Astrocyte (in vitro differentiated cells and primary cell): ENCODE results near the gene OR52E8. TPM values are rescaled to one million over a fixed set of nuclear protein-coding genes. Genes with fewer than 3 reads are reported as not detected.

Source experiments
- DNase-seq: peaks from one replicate; pipeline ENCODE4 v3.0.0-alpha.2; 2010; ENCODE audit warnings: low read depth
- FAIRE-seq: peaks from 2 replicates; lab custom pipeline; 2011; peaks lifted over from hg19 to GRCh38; lab: Jason Lieb, UNC
- H2AFZ ChIP-seq: 2 replicates; pipeline ENCODE4 v1.6.0; 2012; ENCODE audit warnings: low read depth, low read length, inconsistent platforms
- H3K27ac ChIP-seq: 2 replicates; pipeline ENCODE4 v1.5.1; 2011; ENCODE audit warnings: low read depth, low read length, inconsistent platforms
- H3K27me3 ChIP-seq: 2 replicates; pipeline ENCODE4 v1.6.0; 2011; ENCODE audit warnings: low read length, inconsistent platforms; ENCODE audit not compliant: insufficient read depth
- H3K36me3 ChIP-seq: 2 replicates; pipeline ENCODE4 v1.5.1; 2011; ENCODE audit warnings: low read length, inconsistent platforms; ENCODE audit not compliant: insufficient read depth
- H3K4me1 ChIP-seq: 2 replicates; pipeline ENCODE4 v1.5.1; 2011; ENCODE audit warnings: low read length, inconsistent platforms; ENCODE audit not compliant: insufficient read depth
- H3K4me2 ChIP-seq: 2 replicates; pipeline ENCODE4 v1.6.0; 2012; ENCODE audit warnings: low read length, inconsistent platforms
- H3K4me3 ChIP-seq: 2 replicates; pipeline ENCODE4 v1.5.1; 2011; ENCODE audit warnings: low read depth, mild to moderate bottlenecking, low read length, inconsistent platforms; ENCODE audit not compliant: insufficient read depth
- H3K79me2 ChIP-seq: 2 replicates; pipeline ENCODE4 v1.6.0; 2012; ENCODE audit warnings: mild to moderate bottlenecking, low read length, inconsistent platforms; ENCODE audit not compliant: insufficient read depth
- H3K9ac ChIP-seq: 2 replicates; pipeline ENCODE4 v1.6.0; 2012; ENCODE audit warnings: mild to moderate bottlenecking, low read length, inconsistent platforms
- H3K9me3 ChIP-seq: 2 replicates; pipeline ENCODE4 v1.5.1; 2012; ENCODE audit warnings: low read depth, mild to moderate bottlenecking, low read length, inconsistent platforms; ENCODE audit not compliant: insufficient read depth
- H4K20me1 ChIP-seq: 2 replicates; pipeline ENCODE4 v1.6.0; 2012; ENCODE audit warnings: low read length, inconsistent platforms; ENCODE audit not compliant: insufficient read depth
- H3K27ac Mint-ChIP-seq: one replicate; pipeline ENCODE4 v1.8.0; 2021; ENCODE audit warnings: mild to moderate bottlenecking, mixed read lengths; ENCODE audit not compliant: unreplicated experiment
- H3K27me3 Mint-ChIP-seq: one replicate; pipeline ENCODE4 v1.8.0; 2021; ENCODE audit warnings: low read depth, mixed read lengths; ENCODE audit not compliant: unreplicated experiment
- H3K36me3 Mint-ChIP-seq: one replicate; pipeline ENCODE4 v1.8.0; 2021; ENCODE audit warnings: low read depth, mixed read lengths; ENCODE audit not compliant: unreplicated experiment
- H3K4me1 Mint-ChIP-seq: one replicate; pipeline ENCODE4 v1.8.0; 2021; ENCODE audit warnings: low read depth, mixed read lengths; ENCODE audit not compliant: unreplicated experiment
- H3K4me3 Mint-ChIP-seq: one replicate; pipeline ENCODE4 v1.8.0; 2021; ENCODE audit warnings: mild to moderate bottlenecking, moderate library complexity, mixed read lengths; ENCODE audit not compliant: unreplicated experiment
- H3K9me3 Mint-ChIP-seq: one replicate; pipeline ENCODE4 v1.8.0; 2021; ENCODE audit warnings: mild to moderate bottlenecking, mixed read lengths; ENCODE audit not compliant: unreplicated experiment
- CTCF ChIP-seq: IDR thresholded peaks from 2 replicates; pipeline ENCODE4 v1.5.1; 2011; ENCODE audit warnings: low read depth, mild to moderate bottlenecking, inconsistent platforms, low read length, moderate library complexity; ENCODE audit not compliant: insufficient read depth
- EZH2 ChIP-seq: IDR thresholded peaks from 2 replicates; pipeline ENCODE4 v1.6.1; 2012; ENCODE audit warnings: mild to moderate bottlenecking, low read length, inconsistent platforms; ENCODE audit not compliant: insufficient read depth
- total RNA-seq: library from RNA; stranded (reverse); gene quantifications from 2 replicates; pipeline ENCODE4 v1.2.1, GENCODE V29; 2021

OR52E8 gene
- total RNA-seq, 1 donor from 2014 or later, result not detected

GRCh38 chr11:5846701-5847100 is 10.8 kb downstream of the OR52E8 start:
- Histone ChIP-seq H3K9me3 (no peaks in the 10 kb centered on the region), H3K4me3 (no peak overlapping the region), H2AFZ (no peak overlapping the region), H3K36me3 (no peaks in the 10 kb centered on the region), H3K4me1 (no peaks in the 10 kb centered on the region), H3K27me3 (no peaks in the 10 kb centered on the region), H3K9ac (no peak overlapping the region), H3K79me2 (no peaks in the 10 kb centered on the region), H3K4me2 (no peak overlapping the region), H4K20me1 (no peaks in the 10 kb centered on the region), H3K27ac (no peak overlapping the region)
- FAIRE-seq (no peak), DNase-seq (no peak)
- no peaks in the 10 kb centered on the region for H3K27me3 Mint-ChIP-seq
- no peaks in the 10 kb centered on the region for H3K4me1 Mint-ChIP-seq
- no peaks in the 10 kb centered on the region for H3K9me3 Mint-ChIP-seq
- no peak overlapping the region for H3K27ac Mint-ChIP-seq
- TF ChIP-seq CTCF, result no peak
- TF ChIP-seq EZH2, result no peak
- H3K4me3 Mint-ChIP-seq, result no peak overlapping the region
- no peaks in the 10 kb centered on the region for H3K36me3 Mint-ChIP-seq

GRCh38 chr11:5841797-5842196 is 15.7 kb downstream of the OR52E8 start, which contains the start of gene OR52E6:
OR52E6 (minus strand) TSS chr11:5841897; CDS start chr11:5841897, 0 bp downstream.
- H3K79me2 ChIP-seq, result no peaks in the 10 kb centered on the region
- Mint-ChIP-seq H3K27ac (no peak within 1 kb of the TSS), H3K9me3 (no peaks in the 10 kb centered on the region), H3K4me3 (no peak within 1 kb of the TSS), H3K36me3 (no peaks in the 10 kb centered on the region), H3K27me3 (peaks cover 4% of the 10 kb centered on the region), H3K4me1 (peaks cover 8% of the 10 kb centered on the region)
- H2AFZ ChIP-seq, result no peak within 1 kb of the TSS
- no peaks in the 10 kb centered on the region for H3K4me1 ChIP-seq
- H3K9ac ChIP-seq, result no peak within 1 kb of the TSS
- no peaks in the 10 kb centered on the region for H3K9me3 ChIP-seq
- no peaks in the 10 kb centered on the region for H4K20me1 ChIP-seq
- H3K4me2 ChIP-seq, result no peak within 1 kb of the TSS
- no peaks in the 10 kb centered on the region for H3K36me3 ChIP-seq
- no peak within 1 kb of the TSS for H3K27ac ChIP-seq
- H3K4me3 ChIP-seq, result no peak within 1 kb of the TSS
- no peak for TF ChIP-seq CTCF
- TF ChIP-seq EZH2, result no peak
- DNase-seq (no peak), FAIRE-seq (no peak)
- no peaks in the 10 kb centered on the region for H3K27me3 ChIP-seq

- no peaks in the 10 kb centered on the region for H3K9me3 ChIP-seq
- H3K9me3 Mint-ChIP-seq, result peaks cover 2% of the 10 kb centered on the region
- no peak overlapping the region for H3K9ac ChIP-seq
- DNase-seq (no peak), FAIRE-seq (no peak)
- H3K27me3 ChIP-seq, result no peaks in the 10 kb centered on the region
- H4K20me1 ChIP-seq, result no peaks in the 10 kb centered on the region
- H3K4me2 ChIP-seq, result no peak overlapping the region
- H3K27ac ChIP-seq, result no peak overlapping the region
- no peaks in the 10 kb centered on the region for H3K79me2 ChIP-seq
- H3K36me3 Mint-ChIP-seq, result no peaks in the 10 kb centered on the region
- no peaks in the 10 kb centered on the region for H3K36me3 ChIP-seq
- peaks cover 8% of the 10 kb centered on the region for H3K4me1 Mint-ChIP-seq
- no peak overlapping the region for H3K4me3 Mint-ChIP-seq
- H3K4me3 ChIP-seq, result no peak overlapping the region
- no peak overlapping the region for H2AFZ ChIP-seq
- H3K27me3 Mint-ChIP-seq, result peaks cover 4% of the 10 kb centered on the region
- no peaks in the 10 kb centered on the region for H3K4me1 ChIP-seq
- no peak overlapping the region for H3K27ac Mint-ChIP-seq
- TF ChIP-seq CTCF (no peak), EZH2 (no peak)
Observed at GRCh38 chr11:5837695-5838094, 19.8 kb downstream of the OR52E8 start.
